Trophoblast cell (in vitro differentiated cells and primary cell): ENCODE results near the gene RABL3.

ENCODE experiments used
- DNase-seq, 2 donors: peaks; one replicate each; pipeline ENCODE4 v3.0.0-alpha.2; 2016
- H2AFZ ChIP-seq: 2 replicates; pipeline ENCODE4 v1.6.1; 2013; ENCODE audit warnings: low read length, moderate library complexity, mild to moderate bottlenecking; ENCODE audit not compliant: insufficient read depth, poor library complexity
- H2AK5ac ChIP-seq: 2 replicates; pipeline ENCODE4 v1.6.1; 2013; ENCODE audit warnings: mild to moderate bottlenecking, low read length
- H2BK120ac ChIP-seq: 2 replicates; pipeline ENCODE4 v1.6.1; 2013; ENCODE audit warnings: low read length, mild to moderate bottlenecking, moderate library complexity; ENCODE audit not compliant: insufficient read depth, poor library complexity
- H2BK12ac ChIP-seq: 2 replicates; pipeline ENCODE4 v1.6.1; 2013; ENCODE audit warnings: mild to moderate bottlenecking, low read length, moderate library complexity
- H2BK5ac ChIP-seq: 2 replicates; pipeline ENCODE4 v1.6.1; 2013; ENCODE audit warnings: low read length, low read depth, moderate library complexity, mild to moderate bottlenecking; ENCODE audit not compliant: poor library complexity
- H3K14ac ChIP-seq: 2 replicates; pipeline ENCODE4 v1.6.1; 2013; ENCODE audit warnings: mild to moderate bottlenecking, low read length
- H3K18ac ChIP-seq: 2 replicates; pipeline ENCODE4 v1.6.1; 2013; ENCODE audit warnings: mild to moderate bottlenecking, low read length
- H3K23ac ChIP-seq: 2 replicates; pipeline ENCODE4 v1.6.1; 2013; ENCODE audit warnings: low read length
- H3K27ac ChIP-seq: 2 replicates; pipeline ENCODE4 v1.5.1; 2013; ENCODE audit warnings: low read depth, mild to moderate bottlenecking, inconsistent platforms, low read length, moderate library complexity
- H3K27me3 ChIP-seq: 2 replicates; pipeline ENCODE4 v1.6.1; 2013; ENCODE audit warnings: inconsistent platforms, mild to moderate bottlenecking, low read length, moderate library complexity; ENCODE audit not compliant: insufficient read depth
- H3K36me3 ChIP-seq, 2 experiments: 1 replicate in 1 of 2; 2 replicates in 1 of 2; pipeline ENCODE4 v1.6.1; 2013; ENCODE audit warnings: low read length in 2 of 2, mild to moderate bottlenecking in 2 of 2, moderate library complexity in 1 of 2; ENCODE audit not compliant: insufficient read depth in 2 of 2, control insufficient read depth in 1 of 2
- H3K4ac ChIP-seq: 2 replicates; pipeline ENCODE4 v1.6.1; 2013; ENCODE audit warnings: low read depth, mild to moderate bottlenecking, low read length, moderate library complexity
- H3K4me1 ChIP-seq, 2 experiments: 1 replicate in 1 of 2; 2 replicates in 1 of 2; pipeline ENCODE4 v1.6.1; 2013; ENCODE audit warnings: low read length in 2 of 2, mild to moderate bottlenecking in 2 of 2, moderate library complexity in 1 of 2; ENCODE audit not compliant: insufficient read depth in 2 of 2, control insufficient read depth in 1 of 2
- H3K4me2 ChIP-seq: 2 replicates; pipeline ENCODE4 v1.6.1; 2013; ENCODE audit warnings: inconsistent platforms, mild to moderate bottlenecking, low read length, moderate library complexity
- H3K4me3 ChIP-seq: 2 replicates; pipeline ENCODE4 v1.5.1; 2013; ENCODE audit warnings: mild to moderate bottlenecking, low read depth, low read length, inconsistent platforms
- H3K79me1 ChIP-seq: one replicate; pipeline ENCODE4 v1.6.1; 2013; ENCODE audit warnings: low read length
- H3K79me2 ChIP-seq: 2 replicates; pipeline ENCODE4 v1.6.1; 2013; ENCODE audit warnings: low read length, mild to moderate bottlenecking; ENCODE audit not compliant: control insufficient read depth, insufficient read depth, poor library complexity
- H3K9ac ChIP-seq: 2 replicates; pipeline ENCODE4 v1.6.1; 2013; ENCODE audit warnings: mild to moderate bottlenecking, low read length
- H3K9me3 ChIP-seq: 2 replicates; pipeline ENCODE4 v1.6.1; 2013; ENCODE audit warnings: low read depth, mild to moderate bottlenecking, control low read depth, inconsistent platforms, low read length; ENCODE audit not compliant: insufficient read depth
- H4K12ac ChIP-seq: 2 replicates; pipeline ENCODE4 v1.6.1; 2013; ENCODE audit warnings: low read depth, mild to moderate bottlenecking, low read length, moderate library complexity
- H4K8ac ChIP-seq: 2 replicates; pipeline ENCODE4 v1.6.1; 2013; ENCODE audit warnings: low read depth, mild to moderate bottlenecking, low read length, moderate library complexity
- H4K91ac ChIP-seq: one replicate; pipeline ENCODE4 v1.6.1; 2013; ENCODE audit warnings: low read depth, mild to moderate bottlenecking, low read length, moderate library complexity
- WGBS: extraction: QIAGEN DNeasy Blood & Tissue Kit; methylation state at CpG from one replicate; pipeline ENCODE4 v1.1.7; 2013; ENCODE audit warnings: missing lambda C conversion rate; ENCODE audit not compliant: insufficient read length, insufficient coverage; ENCODE audit errors: extremely low coverage; 5-methylcytosine and 5-hydroxymethylcytosine counted together

The RABL3 gene

DNA sequence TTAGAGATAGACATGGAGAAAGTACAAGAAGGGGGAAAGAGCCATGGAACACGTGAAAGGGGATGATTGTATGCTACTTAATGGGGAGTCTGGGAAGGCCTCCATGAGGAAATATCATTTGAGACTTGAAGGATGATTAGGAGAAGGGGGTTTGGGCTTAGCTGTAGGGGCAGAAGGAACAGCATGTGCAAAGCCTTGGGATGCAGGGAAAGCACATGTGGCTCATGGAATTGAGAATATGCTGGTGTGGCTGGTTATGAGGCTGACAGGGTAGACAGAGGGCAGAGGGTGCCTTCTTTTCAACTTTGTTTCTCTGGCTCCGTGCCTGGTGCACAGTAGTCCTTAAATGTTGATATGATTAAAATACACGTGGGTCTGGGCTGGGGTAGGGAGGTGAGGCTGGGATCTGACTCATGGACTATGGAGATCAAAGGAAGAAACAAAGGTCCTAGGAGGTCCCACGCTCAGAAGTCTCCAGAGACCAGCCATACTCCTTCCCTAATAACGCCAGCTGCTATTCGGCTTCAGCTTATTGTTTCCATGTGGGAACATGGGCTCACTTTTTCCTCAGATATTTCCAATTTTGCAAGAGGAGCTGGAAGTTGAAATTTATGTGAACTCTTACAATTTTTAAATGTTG, 1.4 kb upstream of the RABL3 start:
- Histone ChIP-seq H2BK12ac (no peak overlapping the region), H3K27ac (no peak overlapping the region), H3K9ac (no peak overlapping the region), H4K8ac (no peak overlapping the region), H3K36me3 (no peaks in the 10 kb centered on the region), H3K9me3 (no peaks in the 10 kb centered on the region), H2AK5ac (no peak overlapping the region), H3K79me2 (peaks cover 8% of the 10 kb centered on the region), H2BK5ac (no peak overlapping the region), H3K4me1 (peaks cover 3 to 5% of the 10 kb centered on the region in 2 experiments), H3K18ac (no peak overlapping the region), H3K4ac (peak overlapping the region; percentile 57), H3K79me1 (peaks cover 5% of the 10 kb centered on the region), H3K23ac (peak overlapping the region; percentile 37), H2BK120ac (no peak overlapping the region), H4K91ac (no peak overlapping the region), H4K12ac (no peak overlapping the region), H3K14ac (no peak overlapping the region), H3K4me2 (peak overlapping the region; percentile 82), H2AFZ (no peak overlapping the region), H3K27me3 (no peaks in the 10 kb centered on the region), H3K4me3 (no peak overlapping the region)
- WGBS, result no CpG with 5 or more reads among the region's 6 CpGs
- DNase-seq, result no peak

DNA sequence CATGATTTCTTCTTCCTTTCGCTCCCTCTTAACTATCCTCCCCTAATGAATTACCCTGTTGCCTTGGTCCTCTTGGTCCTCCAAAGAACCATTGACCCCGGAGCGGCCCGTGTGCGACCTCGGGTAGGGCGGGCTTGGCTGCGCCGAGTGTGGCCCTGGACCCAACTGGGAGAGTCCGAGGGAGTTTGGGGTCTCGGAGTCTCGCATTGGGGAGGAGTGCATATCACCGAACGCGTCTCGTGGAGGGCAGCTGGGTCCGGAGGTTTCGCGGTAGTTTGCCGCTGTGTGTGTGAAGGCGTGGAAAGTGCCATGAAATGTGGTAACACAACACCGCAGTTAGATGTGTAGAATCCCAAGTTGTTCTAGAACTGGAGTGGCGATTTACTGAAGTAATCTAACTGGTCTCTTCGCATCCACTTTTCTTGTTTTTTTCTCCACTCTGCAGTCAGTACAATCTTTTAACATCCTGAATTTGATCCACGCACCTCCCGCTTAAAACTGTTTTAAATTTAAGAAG, 591 bp upstream of the RABL3 start:
- DNase-seq, result peak in 1 of 2 donors; percentile 4
- Histone ChIP-seq H2AK5ac (peak overlapping the region; percentile 38), H3K18ac (peak overlapping the region; percentile 4), H3K4me2 (peak overlapping the region; percentile 82), H2BK12ac (no peak overlapping the region), H2BK5ac (peak overlapping the region; percentile 67), H4K8ac (peak overlapping the region; percentile 74), H3K36me3 (peaks cover 5% of the 10 kb centered on the region in 2 experiments), H3K27ac (peak overlapping the region; percentile 14), H3K79me1 (peaks cover 5% of the 10 kb centered on the region), H2AFZ (peak overlapping the region; percentile 9), H3K4me3 (peak overlapping the region; percentile 87), H3K23ac (no peak overlapping the region), H3K9me3 (peaks cover 4% of the 10 kb centered on the region), H3K79me2 (peaks cover 8% of the 10 kb centered on the region), H4K12ac (peak overlapping the region; percentile 29), H2BK120ac (no peak overlapping the region), H3K14ac (peak overlapping the region; percentile 78), H4K91ac (peak overlapping the region; percentile 22), H3K27me3 (no peaks in the 10 kb centered on the region), H3K9ac (peak overlapping the region; percentile 83), H3K4ac (peak overlapping the region; percentile 57), H3K4me1 (peaks cover 3 to 5% of the 10 kb centered on the region in 2 experiments)
- WGBS, result no CpG with 5 or more reads among the region's 26 CpGs

DNA sequence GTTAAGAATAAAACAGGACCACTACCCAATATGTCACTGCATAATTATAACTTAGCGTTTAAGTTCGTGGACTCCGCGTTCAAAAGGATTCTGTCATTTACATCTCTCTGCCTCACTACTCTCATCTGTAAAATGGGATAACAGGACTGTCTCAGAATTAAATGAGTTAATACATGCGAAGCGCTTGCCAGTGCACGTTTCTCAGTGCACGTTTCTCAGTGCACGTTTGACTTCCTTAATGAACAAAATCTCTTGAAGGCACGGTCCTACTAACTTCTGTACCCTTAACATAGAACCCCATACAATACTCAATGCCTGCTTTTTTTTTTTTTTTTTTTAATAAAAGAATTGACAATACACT, 499 bp downstream of the RABL3 start:
- Histone ChIP-seq H3K14ac (no peak overlapping the region), H3K27me3 (no peaks in the 10 kb centered on the region), H3K79me2 (peaks cover 8% of the 10 kb centered on the region), H3K27ac (peak overlapping the region; percentile 96), H2BK5ac (no peak overlapping the region), H2AFZ (peak overlapping the region; percentile 45), H4K91ac (no peak overlapping the region), H3K4ac (no peak overlapping the region), H3K4me2 (peak overlapping the region; percentile 72), H3K23ac (no peak overlapping the region), H3K9ac (no peak overlapping the region), H2AK5ac (no peak overlapping the region), H2BK12ac (no peak overlapping the region), H4K8ac (peak overlapping the region; percentile 62), H4K12ac (peak overlapping the region; percentile 57), H3K36me3 (peaks cover 7 to 9% of the 10 kb centered on the region in 2 experiments), H3K18ac (no peak overlapping the region), H3K4me3 (peak overlapping the region; percentile 91), H2BK120ac (no peak overlapping the region), H3K79me1 (peaks cover 5% of the 10 kb centered on the region), H3K4me1 (peaks cover 3 to 5% of the 10 kb centered on the region in 2 experiments), H3K9me3 (peaks cover 6% of the 10 kb centered on the region)
- DNase-seq, result no peak
- no CpG with 5 or more reads among the region's 10 CpGs for whole genome bisulfite sequencing

DNA sequence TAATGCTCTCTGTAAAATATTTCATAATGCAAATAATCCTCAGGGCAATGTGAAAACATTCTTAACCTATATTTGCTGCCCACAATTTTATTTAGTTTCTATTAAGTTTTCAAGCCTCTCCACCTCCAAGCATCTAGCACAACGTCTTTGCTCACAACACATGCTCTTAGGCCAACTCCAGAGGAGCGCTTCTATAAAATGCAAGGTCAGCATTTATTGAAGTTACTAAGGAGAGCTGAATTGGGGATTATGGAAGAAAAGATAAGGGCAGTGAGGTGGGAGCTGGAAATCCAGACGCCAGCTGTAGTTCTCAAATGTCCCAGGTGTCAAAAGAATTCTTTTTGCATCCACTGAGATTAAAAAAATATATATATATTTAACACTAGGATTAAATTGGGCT, 996 bp downstream of the RABL3 start:
- no peaks in the 10 kb centered on the region for H3K27me3 ChIP-seq
- H2AK5ac ChIP-seq, result no peak overlapping the region
- no peak overlapping the region for H4K8ac ChIP-seq
- peaks cover 3 to 5% of the 10 kb centered on the region in 2 experiments for H3K4me1 ChIP-seq
- H4K12ac ChIP-seq, result no peak overlapping the region
- no peak overlapping the region for H2BK5ac ChIP-seq
- peaks cover 8% of the 10 kb centered on the region for H3K79me2 ChIP-seq
- no peak overlapping the region for H2BK12ac ChIP-seq
- no peak overlapping the region for H3K4me2 ChIP-seq
- peaks cover 6% of the 10 kb centered on the region for H3K9me3 ChIP-seq
- no peak overlapping the region for H2BK120ac ChIP-seq
- H3K18ac ChIP-seq, result no peak overlapping the region
- peaks cover 5% of the 10 kb centered on the region for H3K79me1 ChIP-seq
- no peak for DNase-seq
- no peak overlapping the region for H3K27ac ChIP-seq
- no peak overlapping the region for H4K91ac ChIP-seq
- WGBS, result no CpG with 5 or more reads among the region's 3 CpGs
- no peak overlapping the region for H3K9ac ChIP-seq
- no peak overlapping the region for H3K14ac ChIP-seq
- no peak overlapping the region for H3K23ac ChIP-seq
- H3K4ac ChIP-seq, result no peak overlapping the region
- H3K4me3 ChIP-seq, result no peak overlapping the region
- no peak overlapping the region for H2AFZ ChIP-seq
- peaks cover 7 to 9% of the 10 kb centered on the region in 2 experiments for H3K36me3 ChIP-seq
